Measurements from ENCODE around the gene PDZRN4. TPM values are rescaled to one million over a fixed set of nuclear protein-coding genes. Genes with fewer than 3 reads are reported as not detected.

Gene PDZRN4
- total RNA-seq, 4 donors from 2014 or later: 43.9 to 75.2 (median 50.6) TPM

DNA sequence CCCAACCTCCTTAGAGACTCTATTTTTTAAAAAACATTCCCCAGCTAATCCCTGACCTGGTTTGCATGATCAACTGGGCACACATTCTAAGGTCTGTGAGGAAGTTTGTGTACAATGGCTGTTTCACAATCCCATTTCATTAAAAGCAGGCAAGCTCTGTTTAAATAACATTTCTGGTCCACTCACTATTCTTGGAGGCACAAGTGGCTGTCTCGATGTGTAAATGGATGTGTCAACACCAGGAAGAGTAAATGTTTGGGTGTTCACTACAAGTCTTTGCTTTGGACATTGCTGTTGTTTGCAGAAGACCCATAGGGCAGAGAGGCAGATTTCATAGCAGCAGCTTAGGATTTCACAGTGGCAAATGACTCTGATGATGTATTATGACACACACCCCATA lies 98.3 kb downstream of the PDZRN4 start:
- Histone ChIP-seq H3K36me3 (no peaks in the 10 kb centered on the region), H3K4me3 (no peak overlapping the region), H3K27me3 (no peaks in the 10 kb centered on the region), H3K4me1 (peaks cover 0 to 25% (median 16%) of the 10 kb centered on the region in 4 donors), H3K27ac (replicated peaks in 1 of 4) (no peak overlapping the region), H3K9me3 (no peaks in the 10 kb centered on the region)
- intact Hi-C loops (cut with DNase I): no loop called here
- WGBS: 0% methylated on average over 1 of the region's 1 CpG
- no peak for DNase-seq (ENCODE audit: extremely low spot score)
- TF ChIP-seq POLR2AphosphoS5 (IDR thresholded peaks at IDR 0.05) (no peak), POLR2A (IDR thresholded peaks at IDR 0.05; ENCODE audit: low read depth) (no peak), EP300 (IDR thresholded peaks at IDR 0.05) (no peak)
- TF ChIP-seq, protein P1, sequence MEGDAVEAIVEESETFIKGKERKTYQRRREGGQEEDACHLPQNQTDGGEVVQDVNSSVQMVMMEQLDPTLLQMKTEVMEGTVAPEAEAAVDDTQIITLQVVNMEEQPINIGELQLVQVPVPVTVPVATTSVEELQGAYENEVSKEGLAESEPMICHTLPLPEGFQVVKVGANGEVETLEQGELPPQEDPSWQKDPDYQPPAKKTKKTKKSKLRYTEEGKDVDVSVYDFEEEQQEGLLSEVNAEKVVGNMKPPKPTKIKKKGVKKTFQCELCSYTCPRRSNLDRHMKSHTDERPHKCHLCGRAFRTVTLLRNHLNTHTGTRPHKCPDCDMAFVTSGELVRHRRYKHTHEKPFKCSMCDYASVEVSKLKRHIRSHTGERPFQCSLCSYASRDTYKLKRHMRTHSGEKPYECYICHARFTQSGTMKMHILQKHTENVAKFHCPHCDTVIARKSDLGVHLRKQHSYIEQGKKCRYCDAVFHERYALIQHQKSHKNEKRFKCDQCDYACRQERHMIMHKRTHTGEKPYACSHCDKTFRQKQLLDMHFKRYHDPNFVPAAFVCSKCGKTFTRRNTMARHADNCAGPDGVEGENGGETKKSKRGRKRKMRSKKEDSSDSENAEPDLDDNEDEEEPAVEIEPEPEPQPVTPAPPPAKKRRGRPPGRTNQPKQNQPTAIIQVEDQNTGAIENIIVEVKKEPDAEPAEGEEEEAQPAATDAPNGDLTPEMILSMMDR (IDR thresholded peaks at IDR 0.05): no peak

DNA sequence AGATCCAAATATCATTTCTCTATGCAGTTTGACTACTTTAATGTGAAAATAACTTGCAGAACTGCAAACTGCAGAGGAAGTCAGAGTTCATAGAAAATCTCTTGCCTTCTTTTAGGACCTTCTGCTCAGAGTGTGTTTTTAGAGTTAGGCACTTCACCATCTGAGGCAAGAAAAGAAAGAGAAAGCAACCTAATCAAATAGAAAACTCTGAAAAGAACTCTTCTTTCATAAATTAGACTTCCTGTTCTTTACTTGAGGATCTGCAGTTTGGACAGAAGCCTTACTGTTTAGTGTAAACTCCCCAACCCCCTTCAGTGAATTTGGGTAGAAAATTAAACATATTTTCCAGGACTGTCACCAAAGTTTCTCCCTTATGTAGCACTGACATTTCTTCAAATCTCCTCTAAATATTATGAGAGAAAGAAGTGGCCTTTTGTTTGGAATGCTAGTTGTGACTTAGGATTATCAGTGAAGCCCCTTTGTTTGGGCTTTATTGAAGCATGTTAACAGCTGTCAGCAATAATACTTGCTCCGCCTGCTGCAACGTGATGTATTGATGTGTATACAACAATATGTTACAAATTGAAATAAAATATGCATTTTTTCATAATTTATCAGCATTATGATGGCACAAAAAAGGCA lies 99.5 kb downstream of the PDZRN4 start:
- WGBS: 71% methylated on average over 2 of the region's 2 CpGs
- no peak overlapping the region for H3K27ac ChIP-seq (replicated peaks in 1 of 4)
- TF ChIP-seq POLR2AphosphoS5 (IDR thresholded peaks at IDR 0.05): no peak
- TF ChIP-seq POLR2A (IDR thresholded peaks at IDR 0.05; ENCODE audit: low read depth): no peak
- no peak for TF ChIP-seq EP300 (IDR thresholded peaks at IDR 0.05)
- TF ChIP-seq, protein P1 (IDR thresholded peaks at IDR 0.05): no peak
- no peak for DNase-seq (ENCODE audit: extremely low spot score)
- peaks cover 0 to 25% (median 19%) of the 10 kb centered on the region in 4 donors for H3K4me1 ChIP-seq
- no peaks in the 10 kb centered on the region for H3K36me3 ChIP-seq
- no peaks in the 10 kb centered on the region for H3K9me3 ChIP-seq
- no peaks in the 10 kb centered on the region for H3K27me3 ChIP-seq
- intact Hi-C loops (cut with DNase I): no loop called here
- no peak overlapping the region for H3K4me3 ChIP-seq

DNA sequence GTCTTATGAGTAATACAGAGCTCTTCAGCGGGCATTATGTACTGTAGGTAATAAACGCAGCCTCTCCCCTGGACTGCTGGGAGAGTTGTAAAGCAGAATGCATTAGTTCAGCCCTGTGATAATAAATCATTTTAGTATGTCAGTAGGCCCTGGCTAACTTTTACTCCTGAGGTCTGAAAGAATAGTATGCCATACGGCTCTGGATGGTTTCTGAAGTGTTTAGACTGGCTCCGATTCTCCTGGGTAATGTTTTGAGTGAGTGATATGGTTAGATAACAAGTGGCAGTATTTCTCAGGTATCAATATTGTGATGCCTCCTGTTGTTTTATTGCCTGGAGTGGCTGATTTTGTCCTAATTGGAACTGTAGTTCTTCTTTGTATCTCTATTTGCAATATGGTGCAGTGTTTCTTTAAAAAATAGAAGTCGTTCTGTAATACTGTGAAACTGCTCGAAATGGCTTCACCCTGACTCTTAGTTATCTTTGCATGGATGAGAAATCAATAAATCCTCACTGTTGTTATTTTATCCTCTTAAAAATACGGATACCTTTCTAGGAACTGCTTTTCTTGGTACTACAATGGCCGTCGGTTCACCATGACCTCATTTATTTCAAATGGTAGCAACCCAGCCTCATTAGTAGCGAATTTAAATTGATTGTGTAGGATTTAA lies 100.2 kb downstream of the PDZRN4 start:
- no peak overlapping the region for H3K4me3 ChIP-seq
- no peak for TF ChIP-seq POLR2A (IDR thresholded peaks at IDR 0.05; ENCODE audit: low read depth)
- no peak for TF ChIP-seq POLR2AphosphoS5 (IDR thresholded peaks at IDR 0.05)
- no peak for TF ChIP-seq EP300 (IDR thresholded peaks at IDR 0.05)
- TF ChIP-seq, protein P1 (IDR thresholded peaks at IDR 0.05): no peak
- DNase-seq (ENCODE audit: extremely low spot score): no peak
- intact Hi-C loops (cut with DNase I): no loop called here
- H3K4me1 ChIP-seq: peaks cover 0 to 28% (median 19%) of the 10 kb centered on the region in 4 donors
- H3K27me3 ChIP-seq: no peaks in the 10 kb centered on the region
- H3K9me3 ChIP-seq: no peaks in the 10 kb centered on the region
- WGBS: 78% methylated on average over 10 of the region's 10 CpGs
- H3K27ac ChIP-seq (replicated peaks in 1 of 4): no peak overlapping the region
- H3K36me3 ChIP-seq: no peaks in the 10 kb centered on the region

DNA sequence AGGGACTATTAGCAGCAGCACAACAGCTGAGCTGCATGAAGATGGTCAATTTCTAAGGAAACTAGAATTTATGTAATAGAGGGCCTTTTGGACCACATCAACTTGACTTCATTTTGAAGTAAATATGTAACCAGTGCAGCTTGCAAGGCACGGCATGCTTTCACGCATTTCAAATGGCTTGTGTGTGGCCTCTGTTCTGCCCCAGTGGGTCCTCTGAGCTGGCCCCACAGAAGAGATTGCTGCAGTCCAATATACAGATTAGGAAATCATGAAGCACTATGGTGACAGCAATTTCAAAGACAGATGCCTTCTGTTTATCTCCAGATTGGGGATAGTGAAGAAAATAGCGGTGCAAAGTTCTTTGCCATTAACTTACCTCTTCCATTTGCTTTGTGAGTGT lies 101.4 kb downstream of the PDZRN4 start:
- no peak for DNase-seq (ENCODE audit: extremely low spot score)
- TF ChIP-seq, protein P1 (IDR thresholded peaks at IDR 0.05): no peak
- no peaks in the 10 kb centered on the region for H3K36me3 ChIP-seq
- no peak overlapping the region for H3K27ac ChIP-seq (replicated peaks in 1 of 4)
- 86% methylated on average over 3 of the region's 3 CpGs for WGBS
- H3K4me1 ChIP-seq: peaks cover 0 to 31% (median 19%) of the 10 kb centered on the region in 4 donors
- no peak overlapping the region for H3K4me3 ChIP-seq
- intact Hi-C loops (cut with DNase I): no loop called here
- H3K9me3 ChIP-seq: no peaks in the 10 kb centered on the region
- H3K27me3 ChIP-seq: no peaks in the 10 kb centered on the region

All from esophagus muscularis mucosa (tissue), 4 donors.